Measurements from ENCODE around the gene NRGN. TPM values are rescaled to one million over a fixed set of nuclear protein-coding genes. Genes with fewer than 3 reads are reported as not detected.

NRGN gene
- polyA plus RNA-seq, 1 donor (not counting 4 experiments of a cell fraction or from before 2014, with no cell fraction given), result 0.97 TPM

- TF ChIP-seq EZH2 (IDR thresholded peaks at IDR 0.05; ENCODE audit: low read length) (no peak), CTCF (optimal IDR thresholded peaks at IDR 0.05 in 1 of 3, IDR thresholded peaks at IDR 0.05 in 1 of 3, conservative IDR thresholded peaks at IDR 0.05 in 1 of 3; ENCODE audit: extremely low read depth in 1 of 3, insufficient read depth in 2 of 3, low read length in 3 of 3) (peak; percentile 42 to 56 (median 53))
- FAIRE-seq (no peak), DNase-seq (ENCODE audit: low read depth, low spot score) (no peak)
- Histone ChIP-seq H2AFZ (ENCODE audit: control insufficient read depth, low read length) (peak overlapping the region; percentile 94), H3K9me3 (ENCODE audit: control insufficient read depth, low read depth, low read length) (no peaks in the 10 kb centered on the region), H3K4me2 (ENCODE audit: control insufficient read depth, extremely low read depth, insufficient read depth, low read depth, low read length) (peak overlapping the region; percentile 97), H3K4me3 (ENCODE audit: control insufficient read depth in 2 of 3, extremely low read depth in 1 of 3, insufficient read depth in 2 of 3, low read depth in 1 of 3, low read length in 3 of 3) (peak overlapping the region; percentile 49 to 70 (median 69)), H3K9me1 (ENCODE audit: control insufficient read depth, extremely low read depth, insufficient read depth, low read length) (no peaks in the 10 kb centered on the region), H3K36me3 (ENCODE audit: control insufficient read depth in 2 of 2, extremely low read depth in 1 of 2, insufficient read depth in 2 of 2, low read length in 2 of 2) (no peaks in the 10 kb centered on the region), H3K27me3 (ENCODE audit: control insufficient read depth, extremely low read depth, insufficient read depth, low read length) (peaks cover 40% of the 10 kb centered on the region), H3K9ac (ENCODE audit: control insufficient read depth, extremely low read depth, insufficient read depth, low read length) (peak overlapping the region; percentile 30), H3K27ac (ENCODE audit: control insufficient read depth, insufficient read depth, low read length) (no peak overlapping the region), H4K20me1 (ENCODE audit: control insufficient read depth, extremely low read depth, insufficient read depth, low read length) (no peaks in the 10 kb centered on the region), H3K79me2 (ENCODE audit: control insufficient read depth, insufficient read depth, low read length) (no peaks in the 10 kb centered on the region), H3K4me1 (ENCODE audit: control insufficient read depth, extremely low read depth, insufficient read depth, low read length) (peaks cover 8% of the 10 kb centered on the region)
- dilution Hi-C loops (cut with MboI; ENCODE audit: extremely low pct_ligation_motif_present, low sequenced_read_pairs), result no loop called here
Measured at GRCh38 chr11:124745835-124746620, 6.3 kb downstream of the NRGN start.

GRCh38 chr11:124746621-124747243, 7.0 kb downstream of the NRGN start:
- Histone ChIP-seq H3K27ac (ENCODE audit: control insufficient read depth, insufficient read depth, low read length) (no peak overlapping the region), H3K9me3 (ENCODE audit: control insufficient read depth, low read depth, low read length) (no peaks in the 10 kb centered on the region), H3K4me3 (ENCODE audit: control insufficient read depth in 2 of 3, extremely low read depth in 1 of 3, insufficient read depth in 2 of 3, low read depth in 1 of 3, low read length in 3 of 3) (peak overlapping the region; percentile 49 to 70 (median 69)), H3K9me1 (ENCODE audit: control insufficient read depth, extremely low read depth, insufficient read depth, low read length) (no peaks in the 10 kb centered on the region), H3K4me1 (ENCODE audit: control insufficient read depth, extremely low read depth, insufficient read depth, low read length) (peaks cover 8% of the 10 kb centered on the region), H3K27me3 (ENCODE audit: control insufficient read depth, extremely low read depth, insufficient read depth, low read length) (peaks cover 44% of the 10 kb centered on the region), H3K36me3 (ENCODE audit: control insufficient read depth in 2 of 2, extremely low read depth in 1 of 2, insufficient read depth in 2 of 2, low read length in 2 of 2) (no peaks in the 10 kb centered on the region), H3K79me2 (ENCODE audit: control insufficient read depth, insufficient read depth, low read length) (no peaks in the 10 kb centered on the region), H2AFZ (ENCODE audit: control insufficient read depth, low read length) (peak overlapping the region; percentile 94), H4K20me1 (ENCODE audit: control insufficient read depth, extremely low read depth, insufficient read depth, low read length) (no peaks in the 10 kb centered on the region), H3K9ac (ENCODE audit: control insufficient read depth, extremely low read depth, insufficient read depth, low read length) (peak overlapping the region; percentile 30), H3K4me2 (ENCODE audit: control insufficient read depth, extremely low read depth, insufficient read depth, low read depth, low read length) (peak overlapping the region; percentile 97)
- DNase-seq (ENCODE audit: low read depth, low spot score), result peak; percentile 25
- dilution Hi-C loops (cut with MboI; ENCODE audit: extremely low pct_ligation_motif_present, low sequenced_read_pairs), result no loop called here
- FAIRE-seq, result peak; percentile 23
- TF ChIP-seq CTCF (optimal IDR thresholded peaks at IDR 0.05 in 1 of 3, IDR thresholded peaks at IDR 0.05 in 1 of 3, conservative IDR thresholded peaks at IDR 0.05 in 1 of 3; ENCODE audit: extremely low read depth in 1 of 3, insufficient read depth in 2 of 3, low read length in 3 of 3) (peak; percentile 52 to 73 (median 61)), EZH2 (IDR thresholded peaks at IDR 0.05; ENCODE audit: low read length) (peak; percentile 22)

Data from keratinocyte (primary cell).